AG09309 (cell line): Measurements from ENCODE around the gene ZCCHC24.

Experiments
- DNase-seq: peaks from one replicate; pipeline ENCODE4 v3.0.0-alpha.2; 2010; ENCODE audit warnings: low read depth
- H3K4me3 ChIP-seq: 2 replicates; pipeline ENCODE4 v1.5.1; 2011; ENCODE audit warnings: mild to moderate bottlenecking, low read depth, low read length, moderate library complexity; ENCODE audit not compliant: control insufficient read depth
- TF ChIP-seq, protein P1 (sequence below): IDR thresholded peaks from 2 replicates; pipeline ENCODE4 v1.5.1; 2011; ENCODE audit warnings: mild to moderate bottlenecking, low read depth, low read length, inconsistent platforms; ENCODE audit not compliant: insufficient read depth, control insufficient read depth; ENCODE audit errors: missing control alignments

Gene ZCCHC24

DNA sequence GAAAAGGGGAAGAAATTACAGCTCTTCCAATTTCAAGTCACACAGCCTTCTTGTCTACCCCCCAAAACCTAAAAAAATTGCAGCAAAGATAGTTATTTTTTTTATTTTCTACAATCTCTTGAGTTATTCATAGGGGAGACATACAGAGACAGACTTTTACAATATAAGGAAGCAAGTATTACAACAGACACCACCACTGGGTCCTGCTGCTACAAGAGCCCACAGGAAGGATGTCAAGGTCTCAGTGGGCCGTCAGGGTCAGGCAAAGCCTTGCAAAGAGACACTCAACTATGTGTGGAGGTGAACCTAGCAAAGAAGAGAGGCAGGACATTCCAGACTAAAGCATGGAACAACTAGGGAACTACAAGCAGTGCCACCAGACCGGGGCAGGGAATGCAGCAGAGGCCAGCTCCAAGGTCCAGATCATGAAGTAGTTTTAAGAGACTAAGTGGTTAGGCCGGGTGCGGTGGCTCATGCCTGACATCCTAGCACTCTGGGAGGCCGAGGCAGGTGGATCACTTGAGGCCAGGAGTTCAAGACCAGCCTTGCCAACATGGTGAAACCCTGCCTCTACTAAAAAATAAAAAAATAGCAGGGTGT, 28.2 kb upstream of the ZCCHC24 start:
- H3K4me3 ChIP-seq = no peak overlapping the region
- TF ChIP-seq, protein P1, sequence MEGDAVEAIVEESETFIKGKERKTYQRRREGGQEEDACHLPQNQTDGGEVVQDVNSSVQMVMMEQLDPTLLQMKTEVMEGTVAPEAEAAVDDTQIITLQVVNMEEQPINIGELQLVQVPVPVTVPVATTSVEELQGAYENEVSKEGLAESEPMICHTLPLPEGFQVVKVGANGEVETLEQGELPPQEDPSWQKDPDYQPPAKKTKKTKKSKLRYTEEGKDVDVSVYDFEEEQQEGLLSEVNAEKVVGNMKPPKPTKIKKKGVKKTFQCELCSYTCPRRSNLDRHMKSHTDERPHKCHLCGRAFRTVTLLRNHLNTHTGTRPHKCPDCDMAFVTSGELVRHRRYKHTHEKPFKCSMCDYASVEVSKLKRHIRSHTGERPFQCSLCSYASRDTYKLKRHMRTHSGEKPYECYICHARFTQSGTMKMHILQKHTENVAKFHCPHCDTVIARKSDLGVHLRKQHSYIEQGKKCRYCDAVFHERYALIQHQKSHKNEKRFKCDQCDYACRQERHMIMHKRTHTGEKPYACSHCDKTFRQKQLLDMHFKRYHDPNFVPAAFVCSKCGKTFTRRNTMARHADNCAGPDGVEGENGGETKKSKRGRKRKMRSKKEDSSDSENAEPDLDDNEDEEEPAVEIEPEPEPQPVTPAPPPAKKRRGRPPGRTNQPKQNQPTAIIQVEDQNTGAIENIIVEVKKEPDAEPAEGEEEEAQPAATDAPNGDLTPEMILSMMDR = no peak
- no peak for DNase-seq

DNA sequence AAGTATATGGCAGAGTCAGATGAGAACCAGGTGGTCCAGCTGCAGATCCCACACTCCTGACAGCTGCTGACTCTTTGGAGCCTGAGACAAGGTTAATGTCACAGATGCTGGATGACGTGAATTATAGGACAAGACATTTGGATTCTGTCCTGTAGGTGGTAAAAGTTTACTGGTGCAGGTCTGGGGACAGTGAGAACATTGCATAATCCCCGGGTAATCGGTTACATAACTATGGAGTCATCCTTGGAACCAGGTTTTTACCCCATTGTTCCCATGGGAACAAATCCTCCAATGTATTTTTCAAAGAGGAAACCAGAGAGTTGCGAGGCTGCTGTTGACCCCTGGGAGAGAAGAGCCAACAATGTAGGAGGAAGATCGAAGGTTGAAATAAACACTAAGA, 27.5 kb upstream of the ZCCHC24 start:
- H3K4me3 ChIP-seq = no peak overlapping the region
- no peak for DNase-seq
- TF ChIP-seq, protein P1 = no peak

DNA sequence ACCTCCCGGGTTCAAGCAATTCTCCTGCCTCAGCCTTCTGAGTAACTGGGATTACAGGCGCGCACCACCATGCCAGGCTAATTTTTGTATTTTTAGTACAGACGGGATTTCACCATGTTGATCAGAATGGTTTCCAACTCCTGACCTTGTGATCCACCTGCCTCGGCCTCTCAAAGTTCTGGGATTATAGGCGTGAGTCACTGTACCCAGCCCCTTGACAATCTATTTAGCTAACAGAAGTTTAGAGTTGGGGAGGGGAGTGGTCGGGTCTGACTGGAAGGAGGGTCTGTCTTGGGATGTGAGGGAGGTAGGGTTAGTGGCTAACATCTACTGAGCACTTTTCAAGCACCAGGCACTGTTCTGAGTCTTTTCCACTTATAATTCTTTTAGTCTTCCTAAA, 27.0 kb upstream of the ZCCHC24 start:
- no peak overlapping the region for H3K4me3 ChIP-seq
- TF ChIP-seq, protein P1 = no peak
- DNase-seq = no peak

DNA sequence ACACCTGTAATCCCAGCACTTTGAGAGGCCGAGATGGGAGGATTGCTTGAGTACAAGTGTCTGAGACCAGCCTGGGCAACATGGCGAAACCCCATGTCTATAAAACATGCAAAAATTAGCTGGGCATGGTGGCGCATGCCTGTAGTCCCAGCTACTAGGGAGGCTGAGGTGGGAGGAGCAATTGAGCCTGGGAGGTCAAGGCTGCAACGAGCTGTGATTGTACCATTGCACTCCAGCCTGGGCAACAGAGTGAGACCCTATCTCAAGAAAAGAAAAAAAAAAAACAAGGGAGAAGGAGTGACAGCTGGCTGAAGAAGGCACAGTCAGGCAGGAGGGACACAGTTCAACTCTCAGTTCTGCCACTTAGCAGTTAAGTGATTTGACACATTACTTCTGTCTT, 26.4 kb upstream of the ZCCHC24 start:
- DNase-seq = no peak
- TF ChIP-seq, protein P1 = no peak
- no peak overlapping the region for H3K4me3 ChIP-seq

DNA sequence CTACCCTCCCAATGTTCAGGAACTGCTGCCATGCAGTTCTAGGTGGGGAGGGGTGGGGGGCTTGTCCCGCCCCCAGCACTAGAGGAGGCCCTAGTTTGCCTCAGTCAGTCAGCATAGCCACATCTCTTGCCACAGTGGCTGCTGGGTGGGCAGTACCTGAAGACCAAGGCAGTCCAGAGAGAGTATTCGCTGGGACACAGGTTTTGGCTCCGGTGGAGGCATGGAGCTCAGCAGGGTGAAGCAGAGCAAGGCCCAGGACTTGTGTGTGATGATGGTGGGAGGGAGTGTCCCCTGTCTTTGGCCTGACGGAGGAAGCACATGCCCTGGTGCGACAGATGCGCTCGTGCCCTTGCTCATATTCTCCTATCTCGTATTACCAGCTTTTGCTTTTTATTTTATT, 24.7 kb upstream of the ZCCHC24 start:
- TF ChIP-seq, protein P1 = no peak
- no peak overlapping the region for H3K4me3 ChIP-seq
- no peak for DNase-seq

DNA sequence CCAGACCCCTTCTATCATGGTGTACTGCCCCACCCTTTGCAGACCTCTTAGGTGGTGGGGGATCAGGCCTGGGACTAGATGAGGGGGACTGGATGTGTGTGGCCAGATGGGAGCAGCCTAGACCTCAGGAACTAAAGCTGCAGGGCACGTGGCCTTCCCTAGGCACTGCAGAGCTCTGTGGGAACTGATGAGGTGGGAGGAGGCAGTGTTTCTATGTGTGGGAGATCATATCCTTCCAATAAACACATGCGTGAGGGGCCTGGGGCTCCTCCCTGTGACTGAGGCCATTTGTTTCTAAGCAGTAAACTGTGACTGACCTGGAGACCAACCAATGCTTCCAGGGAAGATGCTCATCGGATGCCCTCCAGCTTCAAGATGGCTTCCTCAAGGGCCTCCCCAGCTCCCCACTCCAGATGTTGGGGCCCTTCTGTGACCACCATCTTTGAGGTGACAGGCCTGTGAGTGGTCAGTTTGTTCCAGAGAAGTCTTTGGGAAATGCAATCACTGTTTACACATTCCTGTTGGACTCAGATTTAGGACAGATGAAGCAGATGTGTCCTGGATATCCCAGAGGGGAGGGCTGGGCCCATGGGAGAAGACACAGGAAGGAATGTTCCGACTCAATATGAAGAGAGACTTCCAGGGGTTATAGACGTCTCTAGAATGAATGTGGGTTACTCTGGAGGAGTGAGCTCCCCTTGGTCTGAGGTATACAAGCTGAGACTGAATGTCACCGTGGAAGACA, 23.6 kb upstream of the ZCCHC24 start:
- TF ChIP-seq, protein P1 = no peak
- no peak overlapping the region for H3K4me3 ChIP-seq

More for the DNA sequence above, 23.6 kb upstream of the ZCCHC24 start:
- DNase-seq = no peak
